ENCODE measurements around the gene CALM3. TPM values are rescaled to one million over a fixed set of nuclear protein-coding genes. Genes with fewer than 3 reads are reported as not detected.

The CALM3 gene
- total RNA-seq, 1 experiment from 2014 or later, result 484 TPM

GRCh38 chr19:46614114-46614722 is 13.1 kb downstream of the CALM3 start:
- TF ChIP-seq CTCF (IDR thresholded peaks at IDR 0.05; ENCODE audit: insufficient read depth in 1 of 2, low read depth in 1 of 2, low read length in 1 of 2, severe bottlenecking in 1 of 2, unreplicated experiment in 1 of 2), result peak; percentile 93 to 95
- DNase-seq, result peak; percentile 87 to 90
- H3K4me3 ChIP-seq (ENCODE audit: low read depth, low read length), result no peak overlapping the region
- Mint-ChIP-seq H3K36me3 (ENCODE audit: insufficient read depth, unreplicated experiment) (peaks cover 22% of the 10 kb centered on the region), H3K9me3 (ENCODE audit: unreplicated experiment) (no peaks in the 10 kb centered on the region), H3K27me3 (ENCODE audit: insufficient read depth, unreplicated experiment) (no peaks in the 10 kb centered on the region), H3K27ac (ENCODE audit: unreplicated experiment) (no peak overlapping the region), H3K4me1 (ENCODE audit: low read depth, unreplicated experiment) (peaks cover 6% of the 10 kb centered on the region), H3K4me3 (ENCODE audit: unreplicated experiment) (no peak overlapping the region)
- intact Hi-C loops (cut with micrococcal nuclease; ENCODE audit: unreplicated experiment), result loop anchor here (1.0 kb wide), 2 partner anchors 11 to 48 kb away; no protein-coding TSS in a partner anchor
- H3K9me3 ChIP-seq, result no peaks in the 10 kb centered on the region
- ChIA-PET POLR2A (interaction anchor here (1.0 kb wide), 1 partner anchor 11 kb away, joined by 3 read pairs; no protein-coding TSS in a partner anchor), CTCF (interaction anchor here (0.6 to 3.1 kb wide), 15 partner anchors 8 to 619 kb away, joined by 3 to 60 read pairs (median 4); partner anchors contain the start of genes CALM3, CCDC61, DACT3 and PRKD2)
- H3K36me3 ChIP-seq (ENCODE audit: control insufficient read depth, insufficient read depth, low read length), result no peaks in the 10 kb centered on the region; the same call in none of the 2 replicates
- BruUV-seq (replicated peaks), result no TSS peak
- H3K4me1 ChIP-seq, result no peaks in the 10 kb centered on the region
- H3K27me3 ChIP-seq (replicated peaks; ENCODE audit: control insufficient read depth, insufficient read depth, low read length), result no peaks in the 10 kb centered on the region

- no peak for TF ChIP-seq CTCF (IDR thresholded peaks at IDR 0.05; ENCODE audit: insufficient read depth in 1 of 2, low read depth in 1 of 2, low read length in 1 of 2, severe bottlenecking in 1 of 2, unreplicated experiment in 1 of 2)
- no peak for DNase-seq
- ChIA-PET CTCF (interaction anchor here (2.6 to 3.2 kb wide), 3 partner anchors 15 to 46 kb away, joined by 42 to 117 read pairs (median 60); partner anchors contain the start of genes CALM3 and DACT3), POLR2A (no interaction called here)
- Mint-ChIP-seq H3K27me3 (ENCODE audit: insufficient read depth, unreplicated experiment) (no peaks in the 10 kb centered on the region), H3K9me3 (ENCODE audit: unreplicated experiment) (no peaks in the 10 kb centered on the region), H3K4me3 (ENCODE audit: unreplicated experiment) (no peak overlapping the region), H3K36me3 (ENCODE audit: insufficient read depth, unreplicated experiment) (peaks cover 9% of the 10 kb centered on the region), H3K27ac (ENCODE audit: unreplicated experiment) (no peak overlapping the region), H3K4me1 (ENCODE audit: low read depth, unreplicated experiment) (peaks cover 6% of the 10 kb centered on the region)
- no TSS peak for BruUV-seq (replicated peaks)
- peaks cover 6% of the 10 kb centered on the region for H3K4me1 ChIP-seq
- H3K27me3 ChIP-seq (replicated peaks; ENCODE audit: control insufficient read depth, insufficient read depth, low read length), result no peaks in the 10 kb centered on the region
- no peak overlapping the region for H3K4me3 ChIP-seq (ENCODE audit: low read depth, low read length)
- intact Hi-C loops (cut with micrococcal nuclease; ENCODE audit: unreplicated experiment), result no loop called here
- no peaks in the 10 kb centered on the region for H3K36me3 ChIP-seq (ENCODE audit: control insufficient read depth, insufficient read depth, low read length)
- no peaks in the 10 kb centered on the region for H3K9me3 ChIP-seq
Measured at GRCh38 chr19:46615966-46616365, 14.8 kb downstream of the CALM3 start.

GRCh38 chr19:46616631-46617322 is 15.6 kb downstream of the CALM3 start:
- Mint-ChIP-seq H3K4me1 (ENCODE audit: low read depth, unreplicated experiment) (peaks cover 6% of the 10 kb centered on the region), H3K9me3 (ENCODE audit: unreplicated experiment) (no peaks in the 10 kb centered on the region), H3K36me3 (ENCODE audit: insufficient read depth, unreplicated experiment) (peaks cover 5% of the 10 kb centered on the region), H3K27ac (ENCODE audit: unreplicated experiment) (no peak overlapping the region), H3K4me3 (ENCODE audit: unreplicated experiment) (no peak overlapping the region), H3K27me3 (ENCODE audit: insufficient read depth, unreplicated experiment) (no peaks in the 10 kb centered on the region)
- DNase-seq, result peak; percentile 80 to 86
- no peaks in the 10 kb centered on the region for H3K27me3 ChIP-seq (replicated peaks; ENCODE audit: control insufficient read depth, insufficient read depth, low read length)
- ChIA-PET CTCF (interaction anchor here (0.6 to 3.2 kb wide), 22 partner anchors 12 to 848 kb away, joined by 3 to 117 read pairs (median 6); partner anchors contain the start of genes CALM3, DACT3 and SIX5), POLR2A (interaction anchor here (0.6 to 1.2 kb wide), 5 partner anchors 14 to 58 kb away, joined by 3 to 15 read pairs (median 4); partner anchors contain the start of genes CALM3 and DACT3)
- intact Hi-C loops (cut with micrococcal nuclease; ENCODE audit: unreplicated experiment), result no loop called here
- H3K4me3 ChIP-seq (ENCODE audit: low read depth, low read length), result no peak overlapping the region
- no peaks in the 10 kb centered on the region for H3K9me3 ChIP-seq
- peak; percentile 87 to 99 for TF ChIP-seq CTCF (IDR thresholded peaks at IDR 0.05; ENCODE audit: insufficient read depth in 1 of 2, low read depth in 1 of 2, low read length in 1 of 2, severe bottlenecking in 1 of 2, unreplicated experiment in 1 of 2)
- no TSS peak for BruUV-seq (replicated peaks)
- H3K36me3 ChIP-seq (ENCODE audit: control insufficient read depth, insufficient read depth, low read length), result no peaks in the 10 kb centered on the region
- H3K4me1 ChIP-seq, result peaks cover 14% of the 10 kb centered on the region

All from Caco-2 (cell line).